ENCODE data around the gene SCFD2. TPM values are rescaled to one million over a fixed set of nuclear protein-coding genes. Genes with fewer than 3 reads are reported as not detected.
A peak's percentile ranks its signal among the peaks of the same experiment; 100 is the strongest.

SCFD2 gene
- polyA plus RNA-seq, 1 of the 3 experiments (the other 2 are of a cell fraction) = 14.1 TPM

DNA sequence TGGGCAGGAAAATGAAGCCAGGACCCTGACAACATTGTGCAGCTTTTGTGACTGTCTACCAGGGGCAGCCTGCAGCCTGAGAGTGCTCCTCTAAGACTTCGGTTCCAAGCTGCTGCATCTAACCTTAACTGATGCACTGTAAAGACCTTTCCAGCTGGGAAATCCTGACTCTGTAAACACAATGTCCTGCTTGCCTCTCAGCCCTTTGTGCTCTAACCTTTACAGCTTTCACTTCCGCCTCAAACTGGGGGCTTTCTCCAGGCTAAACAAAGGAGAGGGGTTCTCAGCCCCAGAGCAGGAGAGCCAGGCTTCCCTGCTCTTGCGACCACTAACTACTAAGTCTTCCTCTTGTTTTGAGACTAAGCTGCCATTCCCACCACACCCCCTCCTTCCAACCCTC is 523.1 kb downstream of the SCFD2 start:
- ChIA-PET CTCF (interaction anchor here (0.6 to 1.6 kb wide), 3 partner anchors 69 to 1366 kb away, joined by 3 read pairs; no protein-coding TSS in a partner anchor), POLR2A (interaction anchor here (0.6 to 1.3 kb wide), 2 partner anchors 21 to 130 kb away, joined by 3 read pairs; no protein-coding TSS in a partner anchor)
- Histone ChIP-seq H3K9me3 (no peaks in the 10 kb centered on the region), H3K27me3 (ENCODE audit: insufficient read depth) (no peaks in the 10 kb centered on the region), H3K9me2 (no peaks in the 10 kb centered on the region), H3K27ac (ENCODE audit: low read depth in 2 of 2, low read length in 1 of 2) (peak overlapping the region in 1 of 2 experiments; percentile 100; a peak in 2 of 4 replicates), H4K20me1 (ENCODE audit: insufficient read depth) (no peaks in the 10 kb centered on the region), H3K9ac (no peak overlapping the region), H3K36me3 (replicated peaks in 1 of 2; ENCODE audit: control insufficient read depth in 1 of 2, insufficient read depth in 2 of 2, low read length in 1 of 2) (no peaks in the 10 kb centered on the region), H3K4me3 (ENCODE audit: low read depth in 2 of 2, low read length in 1 of 2) (no peak overlapping the region), H3K4me2 (no peak overlapping the region), H3K79me2 (ENCODE audit: insufficient read depth) (no peaks in the 10 kb centered on the region), H2AFZ (ENCODE audit: low read depth) (no peak overlapping the region), H3F3A (replicated peaks; ENCODE audit: insufficient read depth) (peaks cover 7% of the 10 kb centered on the region), H3K4me1 (ENCODE audit: control insufficient read depth in 1 of 2, insufficient read depth in 2 of 2, low read depth in 1 of 2, low read length in 1 of 2) (peaks cover 0 to 62% of the 10 kb centered on the region in 2 experiments; a peak in 2 of 4 replicates)
- 84% methylated on average over 3 of the region's 3 CpGs for WGBS (ENCODE audit: low lambda C conversion rate)
- no peak for TF ChIP-seq NRF1 (IDR thresholded peaks at IDR 0.05; ENCODE audit: low read depth, low read length)
- TF ChIP-seq FOXJ3 (CRISPR knock-in tag; IDR thresholded peaks at IDR 0.05) = no peak
- TF ChIP-seq FOSL2 (IDR thresholded peaks at IDR 0.05; ENCODE audit: borderline replicate concordance, low read depth) = no peak
- TF ChIP-seq, protein P1, sequence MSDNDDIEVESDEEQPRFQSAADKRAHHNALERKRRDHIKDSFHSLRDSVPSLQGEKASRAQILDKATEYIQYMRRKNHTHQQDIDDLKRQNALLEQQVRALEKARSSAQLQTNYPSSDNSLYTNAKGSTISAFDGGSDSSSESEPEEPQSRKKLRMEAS (IDR thresholded peaks at IDR 0.05; ENCODE audit: low read depth) = no peak
- no peak for TF ChIP-seq MXI1 (IDR thresholded peaks at IDR 0.05; ENCODE audit: low read depth, low read length)
- no peak for TF ChIP-seq JUND (IDR thresholded peaks at IDR 0.05)
- no peak for TF ChIP-seq CHD2 (IDR thresholded peaks at IDR 0.05; ENCODE audit: low read length, partially characterized antibody)
- TF ChIP-seq NFIC (IDR thresholded peaks at IDR 0.05; ENCODE audit: borderline replicate concordance) = no peak
- no peak for TF ChIP-seq POLR2AphosphoS5 (IDR thresholded peaks at IDR 0.05; ENCODE audit: low read depth, low read length)
- TF ChIP-seq, protein P2, sequence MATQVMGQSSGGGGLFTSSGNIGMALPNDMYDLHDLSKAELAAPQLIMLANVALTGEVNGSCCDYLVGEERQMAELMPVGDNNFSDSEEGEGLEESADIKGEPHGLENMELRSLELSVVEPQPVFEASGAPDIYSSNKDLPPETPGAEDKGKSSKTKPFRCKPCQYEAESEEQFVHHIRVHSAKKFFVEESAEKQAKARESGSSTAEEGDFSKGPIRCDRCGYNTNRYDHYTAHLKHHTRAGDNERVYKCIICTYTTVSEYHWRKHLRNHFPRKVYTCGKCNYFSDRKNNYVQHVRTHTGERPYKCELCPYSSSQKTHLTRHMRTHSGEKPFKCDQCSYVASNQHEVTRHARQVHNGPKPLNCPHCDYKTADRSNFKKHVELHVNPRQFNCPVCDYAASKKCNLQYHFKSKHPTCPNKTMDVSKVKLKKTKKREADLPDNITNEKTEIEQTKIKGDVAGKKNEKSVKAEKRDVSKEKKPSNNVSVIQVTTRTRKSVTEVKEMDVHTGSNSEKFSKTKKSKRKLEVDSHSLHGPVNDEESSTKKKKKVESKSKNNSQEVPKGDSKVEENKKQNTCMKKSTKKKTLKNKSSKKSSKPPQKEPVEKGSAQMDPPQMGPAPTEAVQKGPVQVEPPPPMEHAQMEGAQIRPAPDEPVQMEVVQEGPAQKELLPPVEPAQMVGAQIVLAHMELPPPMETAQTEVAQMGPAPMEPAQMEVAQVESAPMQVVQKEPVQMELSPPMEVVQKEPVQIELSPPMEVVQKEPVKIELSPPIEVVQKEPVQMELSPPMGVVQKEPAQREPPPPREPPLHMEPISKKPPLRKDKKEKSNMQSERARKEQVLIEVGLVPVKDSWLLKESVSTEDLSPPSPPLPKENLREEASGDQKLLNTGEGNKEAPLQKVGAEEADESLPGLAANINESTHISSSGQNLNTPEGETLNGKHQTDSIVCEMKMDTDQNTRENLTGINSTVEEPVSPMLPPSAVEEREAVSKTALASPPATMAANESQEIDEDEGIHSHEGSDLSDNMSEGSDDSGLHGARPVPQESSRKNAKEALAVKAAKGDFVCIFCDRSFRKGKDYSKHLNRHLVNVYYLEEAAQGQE (IDR thresholded peaks at IDR 0.05; ENCODE audit: low read depth, low read length) = no peak
- TF ChIP-seq GABPA (IDR thresholded peaks at IDR 0.05; ENCODE audit: low read depth) = no peak
- TF ChIP-seq EP300 (IDR thresholded peaks at IDR 0.05; ENCODE audit: borderline replicate concordance in 1 of 2, low read depth in 1 of 2, low read length in 1 of 2) = no peak
- no peak for TF ChIP-seq YY1 (IDR thresholded peaks at IDR 0.05; ENCODE audit: low read depth)
- TF ChIP-seq, protein P3, sequence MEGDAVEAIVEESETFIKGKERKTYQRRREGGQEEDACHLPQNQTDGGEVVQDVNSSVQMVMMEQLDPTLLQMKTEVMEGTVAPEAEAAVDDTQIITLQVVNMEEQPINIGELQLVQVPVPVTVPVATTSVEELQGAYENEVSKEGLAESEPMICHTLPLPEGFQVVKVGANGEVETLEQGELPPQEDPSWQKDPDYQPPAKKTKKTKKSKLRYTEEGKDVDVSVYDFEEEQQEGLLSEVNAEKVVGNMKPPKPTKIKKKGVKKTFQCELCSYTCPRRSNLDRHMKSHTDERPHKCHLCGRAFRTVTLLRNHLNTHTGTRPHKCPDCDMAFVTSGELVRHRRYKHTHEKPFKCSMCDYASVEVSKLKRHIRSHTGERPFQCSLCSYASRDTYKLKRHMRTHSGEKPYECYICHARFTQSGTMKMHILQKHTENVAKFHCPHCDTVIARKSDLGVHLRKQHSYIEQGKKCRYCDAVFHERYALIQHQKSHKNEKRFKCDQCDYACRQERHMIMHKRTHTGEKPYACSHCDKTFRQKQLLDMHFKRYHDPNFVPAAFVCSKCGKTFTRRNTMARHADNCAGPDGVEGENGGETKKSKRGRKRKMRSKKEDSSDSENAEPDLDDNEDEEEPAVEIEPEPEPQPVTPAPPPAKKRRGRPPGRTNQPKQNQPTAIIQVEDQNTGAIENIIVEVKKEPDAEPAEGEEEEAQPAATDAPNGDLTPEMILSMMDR (IDR thresholded peaks at IDR 0.05) = no peak
- no peak for TF ChIP-seq RFX5 (IDR thresholded peaks at IDR 0.05; ENCODE audit: low read length)
- TF ChIP-seq, protein P4, sequence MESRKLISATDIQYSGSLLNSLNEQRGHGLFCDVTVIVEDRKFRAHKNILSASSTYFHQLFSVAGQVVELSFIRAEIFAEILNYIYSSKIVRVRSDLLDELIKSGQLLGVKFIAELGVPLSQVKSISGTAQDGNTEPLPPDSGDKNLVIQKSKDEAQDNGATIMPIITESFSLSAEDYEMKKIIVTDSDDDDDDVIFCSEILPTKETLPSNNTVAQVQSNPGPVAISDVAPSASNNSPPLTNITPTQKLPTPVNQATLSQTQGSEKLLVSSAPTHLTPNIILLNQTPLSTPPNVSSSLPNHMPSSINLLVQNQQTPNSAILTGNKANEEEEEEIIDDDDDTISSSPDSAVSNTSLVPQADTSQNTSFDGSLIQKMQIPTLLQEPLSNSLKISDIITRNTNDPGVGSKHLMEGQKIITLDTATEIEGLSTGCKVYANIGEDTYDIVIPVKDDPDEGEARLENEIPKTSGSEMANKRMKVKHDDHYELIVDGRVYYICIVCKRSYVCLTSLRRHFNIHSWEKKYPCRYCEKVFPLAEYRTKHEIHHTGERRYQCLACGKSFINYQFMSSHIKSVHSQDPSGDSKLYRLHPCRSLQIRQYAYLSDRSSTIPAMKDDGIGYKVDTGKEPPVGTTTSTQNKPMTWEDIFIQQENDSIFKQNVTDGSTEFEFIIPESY (IDR thresholded peaks at IDR 0.05; ENCODE audit: borderline replicate concordance, low read depth) = no peak
- TF ChIP-seq, protein P5, sequence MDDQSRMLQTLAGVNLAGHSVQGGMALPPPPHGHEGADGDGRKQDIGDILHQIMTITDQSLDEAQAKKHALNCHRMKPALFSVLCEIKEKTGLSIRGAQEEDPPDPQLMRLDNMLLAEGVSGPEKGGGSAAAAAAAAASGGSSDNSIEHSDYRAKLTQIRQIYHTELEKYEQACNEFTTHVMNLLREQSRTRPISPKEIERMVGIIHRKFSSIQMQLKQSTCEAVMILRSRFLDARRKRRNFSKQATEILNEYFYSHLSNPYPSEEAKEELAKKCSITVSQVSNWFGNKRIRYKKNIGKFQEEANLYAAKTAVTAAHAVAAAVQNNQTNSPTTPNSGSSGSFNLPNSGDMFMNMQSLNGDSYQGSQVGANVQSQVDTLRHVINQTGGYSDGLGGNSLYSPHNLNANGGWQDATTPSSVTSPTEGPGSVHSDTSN (IDR thresholded peaks at IDR 0.05) = no peak
- TF ChIP-seq GATA2 (CRISPR knock-in tag; IDR thresholded peaks at IDR 0.05) = no peak
- TF ChIP-seq FOXM1 (IDR thresholded peaks at IDR 0.05; ENCODE audit: low read depth) = no peak
- no peak for DNase-seq
